ENCODE measurements around the gene METTL6. TPM values are rescaled to one million over a fixed set of nuclear protein-coding genes. Genes with fewer than 3 reads are reported as not detected.

The METTL6 gene
- total RNA-seq, 1 experiment from 2014 or later = 18.9 TPM

DNA sequence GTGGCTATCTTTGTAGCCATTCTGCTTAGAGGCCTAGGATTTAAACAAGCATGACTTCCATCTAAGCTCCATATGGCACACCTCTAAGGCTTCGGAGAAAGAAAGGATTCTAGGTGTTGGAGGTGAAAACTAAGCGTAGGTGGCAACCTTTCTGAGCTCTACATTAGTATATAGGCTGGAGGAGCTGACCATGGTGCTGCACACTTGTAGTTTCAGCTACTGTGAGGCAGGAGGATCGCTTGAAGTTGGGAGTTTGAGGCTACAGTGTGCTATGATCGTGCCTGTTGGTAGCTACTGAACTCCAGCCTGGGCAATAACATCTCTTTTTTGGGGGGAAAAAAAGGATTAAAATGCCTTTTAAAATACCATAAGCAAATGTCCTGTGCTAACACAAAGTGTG is 7.4 kb upstream of the METTL6 start:
- no peaks in the 10 kb centered on the region for H3K27me3 Mint-ChIP-seq (ENCODE audit: insufficient read depth, unreplicated experiment)
- Histone ChIP-seq H3K9me3 (no peaks in the 10 kb centered on the region), H3K4me3 (ENCODE audit: low read depth, low read length) (no peak overlapping the region), H3K36me3 (ENCODE audit: control insufficient read depth, insufficient read depth, low read length) (0 out of 2 replicates have a peak, but pooled peaks cover 2% of the 10 kb centered on the region), H3K4me1 (no peaks in the 10 kb centered on the region), H3K27me3 (replicated peaks; ENCODE audit: control insufficient read depth, insufficient read depth, low read length) (no peaks in the 10 kb centered on the region)
- H3K27ac Mint-ChIP-seq (ENCODE audit: unreplicated experiment) = no peak overlapping the region
- BruUV-seq (replicated peaks) = no TSS peak
- TF ChIP-seq, protein P1, sequence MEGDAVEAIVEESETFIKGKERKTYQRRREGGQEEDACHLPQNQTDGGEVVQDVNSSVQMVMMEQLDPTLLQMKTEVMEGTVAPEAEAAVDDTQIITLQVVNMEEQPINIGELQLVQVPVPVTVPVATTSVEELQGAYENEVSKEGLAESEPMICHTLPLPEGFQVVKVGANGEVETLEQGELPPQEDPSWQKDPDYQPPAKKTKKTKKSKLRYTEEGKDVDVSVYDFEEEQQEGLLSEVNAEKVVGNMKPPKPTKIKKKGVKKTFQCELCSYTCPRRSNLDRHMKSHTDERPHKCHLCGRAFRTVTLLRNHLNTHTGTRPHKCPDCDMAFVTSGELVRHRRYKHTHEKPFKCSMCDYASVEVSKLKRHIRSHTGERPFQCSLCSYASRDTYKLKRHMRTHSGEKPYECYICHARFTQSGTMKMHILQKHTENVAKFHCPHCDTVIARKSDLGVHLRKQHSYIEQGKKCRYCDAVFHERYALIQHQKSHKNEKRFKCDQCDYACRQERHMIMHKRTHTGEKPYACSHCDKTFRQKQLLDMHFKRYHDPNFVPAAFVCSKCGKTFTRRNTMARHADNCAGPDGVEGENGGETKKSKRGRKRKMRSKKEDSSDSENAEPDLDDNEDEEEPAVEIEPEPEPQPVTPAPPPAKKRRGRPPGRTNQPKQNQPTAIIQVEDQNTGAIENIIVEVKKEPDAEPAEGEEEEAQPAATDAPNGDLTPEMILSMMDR (IDR thresholded peaks at IDR 0.05; ENCODE audit: insufficient read depth in 1 of 2, low read depth in 1 of 2, low read length in 1 of 2, severe bottlenecking in 1 of 2, unreplicated experiment in 1 of 2) = no peak
- H3K9me3 Mint-ChIP-seq (ENCODE audit: unreplicated experiment) = no peaks in the 10 kb centered on the region
- POLR2A ChIA-PET = no interaction called here
- peaks cover 53% of the 10 kb centered on the region for H3K36me3 Mint-ChIP-seq (ENCODE audit: insufficient read depth, unreplicated experiment)
- H3K4me1 Mint-ChIP-seq (ENCODE audit: low read depth, unreplicated experiment) = no peaks in the 10 kb centered on the region
- H3K4me3 Mint-ChIP-seq (ENCODE audit: unreplicated experiment) = no peak overlapping the region
- no peak for DNase-seq
- intact Hi-C loops (cut with micrococcal nuclease; ENCODE audit: unreplicated experiment) = no loop called here
- CTCF ChIA-PET = no interaction called here

DNA sequence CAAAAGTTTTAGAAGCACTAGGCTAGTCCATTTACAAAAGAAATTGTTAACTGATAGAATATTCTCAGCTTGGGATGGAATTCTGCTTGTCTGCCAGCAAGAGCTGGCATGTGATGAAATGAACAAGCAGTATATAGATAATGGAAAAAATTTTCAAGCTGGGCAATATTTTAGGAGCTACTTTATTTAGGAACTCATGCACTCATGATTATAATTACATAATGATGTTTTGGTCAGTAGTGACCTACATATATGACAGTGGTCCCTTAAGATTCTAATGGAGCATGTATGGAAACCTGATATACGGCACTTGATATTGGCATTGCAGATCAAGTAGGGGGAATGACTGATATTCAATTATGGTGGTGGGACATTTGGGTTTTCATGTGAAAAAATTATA is 6.2 kb upstream of the METTL6 start:
- BruUV-seq (replicated peaks) = no TSS peak
- Histone ChIP-seq H3K9me3 (no peaks in the 10 kb centered on the region), H3K27me3 (replicated peaks; ENCODE audit: control insufficient read depth, insufficient read depth, low read length) (no peaks in the 10 kb centered on the region), H3K36me3 (ENCODE audit: control insufficient read depth, insufficient read depth, low read length) (0 out of 2 replicates have a peak, but pooled peaks cover 2% of the 10 kb centered on the region), H3K4me3 (ENCODE audit: low read depth, low read length) (no peak overlapping the region), H3K4me1 (no peaks in the 10 kb centered on the region)
- H3K4me1 Mint-ChIP-seq (ENCODE audit: low read depth, unreplicated experiment) = no peaks in the 10 kb centered on the region
- no peaks in the 10 kb centered on the region for H3K9me3 Mint-ChIP-seq (ENCODE audit: unreplicated experiment)
- ChIA-PET POLR2A (no interaction called here), CTCF (no interaction called here)
- H3K27me3 Mint-ChIP-seq (ENCODE audit: insufficient read depth, unreplicated experiment) = no peaks in the 10 kb centered on the region
- no peak overlapping the region for H3K27ac Mint-ChIP-seq (ENCODE audit: unreplicated experiment)
- intact Hi-C loops (cut with micrococcal nuclease; ENCODE audit: unreplicated experiment) = no loop called here
- no peak overlapping the region for H3K4me3 Mint-ChIP-seq (ENCODE audit: unreplicated experiment)
- peaks cover 41% of the 10 kb centered on the region for H3K36me3 Mint-ChIP-seq (ENCODE audit: insufficient read depth, unreplicated experiment)
- DNase-seq = no peak
- TF ChIP-seq, protein P1 (IDR thresholded peaks at IDR 0.05; ENCODE audit: insufficient read depth in 1 of 2, low read depth in 1 of 2, low read length in 1 of 2, severe bottlenecking in 1 of 2, unreplicated experiment in 1 of 2) = no peak

DNA sequence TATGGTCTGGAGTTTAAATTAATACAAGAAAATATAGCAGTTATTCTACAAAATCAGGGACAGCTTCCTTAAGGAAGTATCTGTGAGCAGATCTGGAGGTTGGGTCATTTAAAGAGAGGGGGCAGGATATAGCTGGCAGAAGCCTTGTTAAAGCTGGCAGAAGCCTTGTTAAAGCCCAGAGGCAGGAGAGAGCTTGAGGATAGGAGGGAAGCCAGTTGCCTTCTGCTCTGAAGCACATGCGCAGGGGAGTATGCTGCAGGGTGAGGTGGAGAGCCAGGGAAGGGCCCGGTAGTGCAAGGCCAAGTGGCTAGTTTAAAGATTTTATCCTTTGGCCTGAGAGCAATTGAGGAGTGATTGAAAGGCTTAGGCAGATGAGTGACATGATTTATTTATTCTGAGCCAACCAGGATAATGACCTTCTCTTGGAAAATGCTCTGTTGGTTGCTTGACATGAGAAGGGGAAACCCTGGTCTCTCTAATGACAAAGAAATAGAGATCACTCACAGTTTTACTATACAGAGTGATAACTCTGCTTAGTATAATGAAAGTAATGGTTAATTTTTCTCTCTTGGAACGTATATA is 4.0 kb upstream of the METTL6 start:
- intact Hi-C loops (cut with micrococcal nuclease; ENCODE audit: unreplicated experiment) = no loop called here
- H3K36me3 ChIP-seq (ENCODE audit: control insufficient read depth, insufficient read depth, low read length) = 0 out of 2 replicates have a peak, but pooled peaks cover 2% of the 10 kb centered on the region

More for the DNA sequence above, 4.0 kb upstream of the METTL6 start:
- no peak for DNase-seq
- Mint-ChIP-seq H3K27ac (ENCODE audit: unreplicated experiment) (no peak overlapping the region), H3K9me3 (ENCODE audit: unreplicated experiment) (no peaks in the 10 kb centered on the region), H3K27me3 (ENCODE audit: insufficient read depth, unreplicated experiment) (no peaks in the 10 kb centered on the region), H3K36me3 (ENCODE audit: insufficient read depth, unreplicated experiment) (peaks cover 35% of the 10 kb centered on the region), H3K4me3 (ENCODE audit: unreplicated experiment) (no peak overlapping the region), H3K4me1 (ENCODE audit: low read depth, unreplicated experiment) (no peaks in the 10 kb centered on the region)
- CTCF ChIA-PET = no interaction called here
- no peaks in the 10 kb centered on the region for H3K4me1 ChIP-seq
- no peak overlapping the region for H3K4me3 ChIP-seq (ENCODE audit: low read depth, low read length)
- H3K27me3 ChIP-seq (replicated peaks; ENCODE audit: control insufficient read depth, insufficient read depth, low read length) = no peaks in the 10 kb centered on the region
- no TSS peak for BruUV-seq (replicated peaks)
- POLR2A ChIA-PET = no interaction called here
- H3K9me3 ChIP-seq = no peaks in the 10 kb centered on the region
- TF ChIP-seq, protein P1 (IDR thresholded peaks at IDR 0.05; ENCODE audit: insufficient read depth in 1 of 2, low read depth in 1 of 2, low read length in 1 of 2, severe bottlenecking in 1 of 2, unreplicated experiment in 1 of 2) = no peak
